CD4-positive, alpha-beta T cell treated with Interleukin-17A for 1 hour (primary cell): ENCODE data around the gene DAB1.

Experiments used
- DNase-seq: peaks from one replicate; pipeline ENCODE4 v3.0.0-alpha.2; 2020

DAB1 gene

DNA sequence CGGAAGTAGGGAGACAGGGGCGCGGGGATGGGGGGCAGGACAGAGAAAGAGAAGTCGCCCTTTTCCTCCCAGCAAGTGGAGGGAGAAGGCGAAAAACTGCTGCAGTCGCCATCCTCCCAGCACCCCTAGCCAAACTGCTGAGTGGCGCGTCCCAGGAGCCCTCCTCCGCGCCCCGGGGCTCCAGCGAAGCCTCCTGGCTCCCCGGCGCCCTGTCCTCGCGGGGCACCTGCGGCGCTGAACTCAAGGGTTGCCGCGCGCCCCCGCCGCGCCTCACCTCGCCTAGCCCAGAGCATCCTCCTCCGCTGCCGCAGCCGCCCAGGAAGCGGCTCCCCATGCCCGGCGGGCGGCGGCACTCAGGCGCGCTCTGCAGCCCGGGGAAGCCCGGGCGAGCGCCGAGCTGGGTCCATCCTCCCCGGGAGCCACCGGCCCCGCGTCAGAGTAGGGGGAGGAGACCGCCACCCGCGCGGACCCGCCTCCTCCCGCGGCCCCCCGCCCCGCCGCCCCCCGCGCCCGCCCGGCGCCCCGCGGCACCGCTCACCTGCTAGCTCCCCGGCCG is at the start of gene DAB1:
DAB1 (minus strand) TSS at position 405 of the 556 bp plus-strand sequence. CDS start 133,030 bp downstream, outside the sequence.
- no peak for DNase-seq

- no peak for DNase-seq
Measured at GRCh38 chr1:57473448-57473847, 49.6 kb upstream of the DAB1 start.

GRCh38 chr1:57471995-57472394 is 48.1 kb upstream of the DAB1 start:
- DNase-seq = no peak

GRCh38 chr1:57470036-57470435 is 46.2 kb upstream of the DAB1 start:
- DNase-seq = no peak

DNA sequence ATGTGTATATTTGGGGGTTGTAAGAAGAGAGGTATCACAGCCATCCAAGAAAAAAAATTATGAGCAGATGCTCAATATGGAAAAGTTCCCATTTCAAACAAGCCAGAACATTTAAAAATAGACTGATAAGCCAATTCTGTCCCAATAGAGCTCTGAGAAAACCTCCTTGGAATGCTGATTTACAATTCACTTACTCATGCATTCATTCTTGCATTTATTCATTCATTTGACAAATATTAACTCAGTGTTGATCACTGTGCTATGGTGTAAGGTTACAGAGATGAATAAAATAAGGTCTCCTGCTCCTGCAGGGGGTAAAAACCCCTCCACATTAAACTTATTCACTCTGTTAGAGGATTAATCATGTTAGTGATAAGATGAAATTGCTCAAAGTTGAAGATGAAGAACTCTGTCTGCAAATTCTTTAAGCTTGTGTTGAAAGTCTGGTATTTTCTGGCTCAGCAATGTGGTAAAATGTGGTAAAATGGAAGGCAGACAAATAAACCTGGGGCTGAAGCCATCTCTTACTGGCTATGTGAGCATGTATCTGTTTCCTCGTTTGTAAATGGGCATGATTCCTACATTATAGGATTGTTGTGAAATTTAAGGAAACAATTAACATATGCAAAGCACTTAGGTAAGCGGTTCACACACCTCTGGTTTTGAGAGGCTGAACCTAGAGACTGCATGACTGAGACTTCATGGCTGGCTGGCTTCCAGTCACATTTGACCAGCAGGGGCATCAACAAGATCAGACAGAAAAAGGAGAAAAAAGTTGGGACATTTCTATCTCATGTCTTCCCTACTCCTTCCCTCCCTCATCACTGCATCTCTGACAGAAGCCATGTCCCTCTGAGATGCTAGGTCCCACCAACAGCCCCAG is 45.0 kb upstream of the DAB1 start:
- DNase-seq = no peak

DNA sequence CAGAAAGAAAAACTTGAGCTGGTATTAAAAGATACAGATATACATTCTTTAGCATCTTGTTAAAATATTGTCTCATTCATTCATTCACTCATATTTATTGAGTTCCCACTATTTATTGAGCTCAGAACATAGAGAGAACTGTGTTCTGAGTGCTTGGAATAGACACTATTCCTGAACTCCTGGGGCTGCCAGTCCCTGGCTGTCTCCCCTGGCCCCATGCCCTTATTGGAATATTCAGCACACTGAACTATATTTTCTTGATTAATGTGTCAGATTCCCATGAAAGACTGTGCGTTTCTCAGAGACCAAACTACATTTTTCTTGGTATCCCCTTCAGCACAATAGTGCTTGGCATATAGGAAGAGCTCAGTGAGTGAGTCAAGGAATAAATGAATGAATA is 44.0 kb upstream of the DAB1 start:
- DNase-seq = no peak

GRCh38 chr1:57464756-57465155 is 40.9 kb upstream of the DAB1 start:
- no peak for DNase-seq

DNA sequence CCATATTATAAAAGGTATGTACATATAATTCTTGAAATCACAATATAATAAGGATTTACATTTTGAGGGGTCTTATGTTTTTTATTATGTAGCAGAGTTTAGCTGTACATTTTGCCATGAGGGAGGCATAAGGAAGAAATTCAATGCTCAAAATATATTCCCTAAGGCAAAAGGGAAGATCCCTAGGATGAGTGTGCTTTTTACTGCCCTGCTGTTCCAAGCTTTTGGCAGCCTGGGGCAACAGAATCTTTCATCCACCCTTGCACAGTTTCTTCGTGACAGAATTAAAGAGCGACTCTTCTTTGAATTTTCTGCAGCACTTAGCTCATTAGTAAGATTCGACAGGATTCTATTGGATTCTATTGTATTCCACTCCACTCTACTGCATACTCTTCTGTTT is 39.5 kb upstream of the DAB1 start:
- DNase-seq = no peak

DNA sequence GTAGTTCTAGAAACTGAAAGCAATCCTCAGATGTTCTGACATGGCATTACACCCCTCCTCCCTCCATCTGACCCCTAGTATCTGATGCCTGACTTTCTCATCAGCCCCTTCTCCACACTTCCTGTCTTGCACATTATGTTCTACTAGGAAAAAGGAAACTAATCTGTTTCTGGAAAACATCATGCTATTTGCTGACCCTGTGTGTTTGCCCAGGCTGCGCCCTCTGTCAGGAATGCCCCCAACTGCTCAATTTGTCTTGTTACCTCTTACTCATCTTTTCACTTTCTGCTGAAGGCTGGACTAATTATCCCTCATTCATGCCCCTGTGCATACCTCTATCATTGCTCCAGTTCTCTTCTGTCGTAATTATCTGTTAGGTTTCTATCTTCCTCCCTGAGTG is 37.5 kb upstream of the DAB1 start:
- DNase-seq = no peak

DNA sequence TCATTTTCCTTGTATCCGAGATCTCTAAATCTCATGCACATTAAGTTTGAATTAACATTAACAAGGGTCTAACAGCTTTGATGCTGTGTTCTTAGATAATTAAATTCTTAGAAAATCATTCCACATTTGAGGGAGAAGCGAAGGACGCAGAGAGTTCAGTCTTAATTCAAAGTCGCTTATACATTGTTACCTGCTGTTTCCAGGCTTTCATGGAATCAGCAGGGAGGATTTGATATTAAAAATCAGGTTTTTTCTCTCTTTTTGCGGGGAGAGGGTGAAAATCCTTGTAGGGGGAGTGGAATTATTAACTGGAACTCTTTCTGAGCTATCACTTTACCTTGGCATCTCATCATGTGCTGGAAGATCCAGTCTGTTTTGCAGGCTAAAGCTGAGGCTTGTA is 27.7 kb upstream of the DAB1 start:
- DNase-seq = no peak

DNA sequence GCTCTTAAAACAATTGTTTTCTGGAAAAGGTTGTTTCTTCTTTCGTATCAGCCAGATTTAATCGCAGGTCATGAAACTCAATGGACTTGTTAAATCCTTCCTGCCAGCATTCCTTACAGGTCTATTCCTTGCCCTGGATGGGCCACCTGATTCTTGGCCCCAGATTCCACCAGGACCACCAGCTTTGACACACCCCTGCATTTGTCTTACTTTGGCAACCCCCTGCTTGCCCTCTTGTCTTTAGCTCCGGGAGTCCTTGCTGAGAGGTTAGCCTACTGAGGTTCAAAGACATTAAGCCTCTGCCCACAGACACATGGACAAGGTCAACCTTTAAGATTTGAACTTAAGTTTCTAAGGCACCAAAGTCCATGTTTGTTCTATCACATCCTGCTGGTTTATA is 27.1 kb upstream of the DAB1 start:
- DNase-seq = no peak

- DNase-seq = no peak
Measured at GRCh38 chr1:57447551-57447950, 23.7 kb upstream of the DAB1 start.

DNA sequence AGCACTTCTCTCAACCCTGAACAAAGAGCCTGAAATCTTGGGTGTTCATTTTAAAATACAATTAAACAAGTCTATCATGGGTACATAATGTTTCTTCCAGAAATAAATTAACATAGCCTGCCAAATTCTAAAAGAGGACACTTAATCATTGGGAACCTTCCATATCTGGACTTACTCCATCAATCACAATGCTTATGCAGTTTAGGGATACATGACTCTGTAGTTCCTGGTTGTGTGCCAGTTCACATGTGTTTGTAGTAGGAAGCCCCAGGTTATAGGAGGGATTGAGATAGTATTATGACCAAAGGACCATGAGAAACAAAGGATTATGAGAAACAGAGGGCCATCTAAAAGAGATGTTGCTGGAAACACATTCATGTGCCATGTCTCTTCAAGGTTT is 19.1 kb upstream of the DAB1 start:
- no peak for DNase-seq

DNA sequence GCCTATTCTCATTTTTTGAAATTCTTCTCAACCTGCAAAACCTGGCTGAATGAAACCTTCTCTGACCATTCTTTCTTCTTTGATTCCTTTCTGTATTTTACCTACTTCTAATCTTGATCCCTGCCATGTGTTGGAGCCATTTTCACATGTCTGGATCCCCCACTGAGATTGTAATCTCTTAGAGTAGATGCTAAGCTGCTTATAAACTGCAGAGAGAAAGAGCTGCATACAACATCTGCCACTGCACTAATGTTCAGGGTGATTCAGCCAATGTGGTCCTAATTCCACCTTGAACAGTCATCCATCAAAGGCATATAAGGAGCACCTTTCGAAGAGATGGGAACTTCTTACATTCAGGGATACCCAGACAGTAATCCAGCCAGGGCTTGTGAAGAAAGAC is 16.2 kb upstream of the DAB1 start:
- DNase-seq = no peak

DNA sequence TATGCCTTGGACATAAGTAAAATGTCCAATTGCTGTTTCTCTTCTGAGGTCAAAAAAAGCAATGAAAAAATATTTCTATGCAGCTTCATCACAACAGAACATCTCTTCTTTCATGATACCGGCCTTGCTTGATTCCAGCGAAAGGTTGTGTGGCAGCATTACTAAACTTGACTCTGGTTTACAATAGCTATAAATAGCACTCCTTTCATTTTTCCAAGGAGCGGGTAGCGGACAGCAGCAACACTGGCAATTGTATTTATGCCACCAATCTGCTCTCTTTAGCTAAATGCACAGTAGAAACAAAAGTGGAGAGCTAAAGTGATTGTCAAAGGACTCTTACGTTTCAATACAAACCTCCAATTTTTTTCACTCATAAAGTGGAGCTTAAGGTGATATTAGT is 7.5 kb upstream of the DAB1 start:
- no peak for DNase-seq

DNA sequence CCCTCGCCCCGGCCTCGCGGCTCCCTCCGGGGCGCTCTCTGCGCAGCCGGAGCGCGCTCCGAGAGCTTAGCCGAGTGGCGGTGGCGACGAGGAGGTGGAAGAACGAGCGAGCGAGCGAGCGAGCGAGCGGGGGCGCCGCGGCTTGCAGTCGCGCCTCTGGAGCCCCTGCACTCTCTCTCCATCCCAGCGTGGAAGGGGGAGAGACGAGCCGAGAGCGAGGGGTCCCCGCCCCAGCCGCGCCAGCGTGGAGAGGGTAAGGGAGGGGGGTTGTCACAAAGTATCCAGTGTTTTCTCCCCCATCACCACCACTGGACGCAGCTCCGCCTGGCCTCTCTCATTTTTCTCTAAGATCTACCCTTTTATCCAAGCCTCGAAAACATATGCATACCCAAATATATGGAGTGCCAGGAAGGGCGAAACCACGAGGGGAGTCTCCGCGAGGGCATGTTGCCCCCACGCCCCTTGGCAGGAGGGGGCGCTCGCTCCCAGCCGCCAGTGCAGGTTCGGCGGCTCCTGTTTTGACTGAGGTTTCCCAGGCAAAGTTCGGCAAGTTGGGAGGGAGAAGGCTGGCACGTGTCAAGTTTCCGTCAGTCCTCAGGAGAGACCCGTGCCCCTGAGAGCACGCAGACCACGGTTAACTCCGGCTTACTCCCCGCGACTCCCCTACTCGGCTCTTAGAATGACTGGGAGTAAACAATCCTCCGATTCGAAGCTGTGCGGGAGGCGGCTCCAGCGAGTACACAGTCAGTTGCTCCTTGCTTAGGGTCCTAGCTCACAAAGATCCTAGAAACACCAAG is 569 bp upstream of the DAB1 start:
- DNase-seq = no peak

DNA sequence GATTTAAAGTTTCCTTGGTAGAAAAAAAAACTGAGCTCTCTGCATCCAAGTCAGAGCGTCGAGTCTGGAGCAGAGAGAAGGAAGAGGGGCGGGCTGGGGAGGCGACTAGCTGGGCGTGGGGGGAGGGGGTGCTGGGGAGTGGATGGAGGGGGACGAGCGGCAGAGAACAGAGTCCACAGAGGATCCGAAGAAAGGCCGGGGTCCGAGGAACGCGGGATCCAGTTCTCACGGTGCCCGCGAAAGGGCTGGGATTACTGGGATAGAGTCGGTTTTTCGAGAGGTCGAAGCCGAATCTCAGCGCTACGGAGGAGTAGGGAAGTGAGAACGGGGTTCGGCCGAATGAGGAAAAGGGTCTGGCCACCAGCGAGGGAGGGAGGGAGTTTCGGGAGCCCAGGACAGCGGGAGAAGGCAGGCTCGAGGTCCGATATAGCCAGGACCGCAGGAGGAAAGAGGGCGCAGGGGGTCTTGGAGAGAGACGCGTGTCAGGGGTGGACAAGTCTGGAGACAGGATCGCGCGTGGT is 665 bp downstream of the DAB1 start:
- no peak for DNase-seq

- no peak for DNase-seq
Measured at GRCh38 chr1:57422271-57423134, 1.4 kb downstream of the DAB1 start.

DNA sequence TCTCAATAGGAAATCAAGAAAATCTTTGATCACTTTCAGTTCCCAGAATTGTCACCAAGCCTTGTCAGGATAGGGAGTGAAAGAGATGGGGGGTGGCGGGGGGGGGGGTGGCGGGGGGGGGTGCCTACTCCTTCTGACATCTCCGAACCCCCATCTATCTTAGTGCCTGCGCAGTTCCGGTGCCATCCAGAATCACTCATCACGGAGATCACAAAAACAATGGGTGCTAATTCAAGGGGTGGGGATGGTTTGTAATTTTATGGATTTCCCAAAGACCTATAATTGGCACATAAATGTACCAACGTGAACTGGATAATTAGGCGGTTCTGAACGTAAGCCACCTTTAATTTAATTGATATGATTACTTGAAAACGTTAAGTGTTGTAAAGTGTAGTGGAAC is 2.1 kb downstream of the DAB1 start:
- no peak for DNase-seq

GRCh38 chr1:57420981-57421785 is 2.7 kb downstream of the DAB1 start:
- DNase-seq = no peak

DNA sequence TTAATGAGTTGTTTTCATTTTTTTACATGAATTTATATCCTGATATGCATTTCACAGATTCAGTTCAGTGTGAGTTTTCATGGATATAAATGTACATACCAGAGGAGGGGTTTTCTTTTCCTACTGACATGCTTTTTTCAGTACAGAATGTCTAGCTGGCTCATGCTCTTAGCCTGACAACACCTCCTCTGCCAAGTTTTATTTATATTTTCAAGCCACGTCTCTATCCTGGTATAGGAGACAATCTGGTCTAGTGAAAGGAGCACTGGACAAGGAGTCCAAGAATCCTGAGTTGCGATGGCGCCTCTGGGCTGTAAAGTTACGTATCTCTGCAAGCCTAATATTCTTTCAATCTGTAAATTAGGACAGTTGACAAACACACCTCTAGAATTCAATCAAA is 4.9 kb downstream of the DAB1 start:
- no peak for DNase-seq

DNA sequence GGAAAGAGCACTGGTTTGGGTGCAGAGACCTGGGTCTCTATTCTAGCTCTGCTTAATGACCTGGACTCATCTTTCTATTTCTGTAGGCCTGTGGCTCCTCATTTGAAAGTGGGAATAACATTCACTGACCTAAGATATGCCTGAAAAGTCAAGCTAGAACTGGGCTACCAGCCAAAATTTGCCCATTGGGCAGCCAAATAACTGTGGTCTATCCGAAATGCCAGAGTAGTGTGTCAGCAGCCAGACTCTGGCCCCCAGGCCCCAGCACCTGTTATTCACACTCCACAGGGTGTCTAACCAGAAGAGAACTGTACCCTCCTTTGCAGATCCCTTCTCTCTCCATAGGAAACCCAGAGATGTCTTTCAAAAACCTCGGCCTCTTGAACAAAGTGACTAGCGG is 12.6 kb downstream of the DAB1 start:
- no peak for DNase-seq
